Kidney (tissue), 14 donors: Measurements from ENCODE around the gene ASB2. TPM values are rescaled to one million over a fixed set of nuclear protein-coding genes. Genes with fewer than 3 reads are reported as not detected.

Experiments
- DNase-seq, 5 donors: peaks; one replicate each; pipeline ENCODE4 v3.0.0-alpha.2; 2013 to 2020
- FAIRE-seq: peaks from 2 replicates; lab custom pipeline; 2012; peaks lifted over from hg19 to GRCh38; lab: Jason Lieb, UNC
- H3K27ac ChIP-seq, 2 donors: one replicate each; pipeline ENCODE4 v1.7.0; 2013; ENCODE audit warnings: low read depth in 2 of 2, low read length in 2 of 2, inconsistent platforms in 1 of 2
- H3K27me3 ChIP-seq: one replicate; pipeline ENCODE4 v1.7.1; 2013; ENCODE audit warnings: low read length, inconsistent platforms; ENCODE audit not compliant: control insufficient read depth, insufficient read depth
- H3K36me3 ChIP-seq, 3 donors: one replicate each; pipeline versions ENCODE4 v1.7.0 to v1.7.1; 2013; ENCODE audit warnings: low read length in 3 of 3, control low read depth in 1 of 3, inconsistent platforms in 1 of 3; ENCODE audit not compliant: insufficient read depth in 3 of 3, control insufficient read depth in 2 of 3
- H3K4me1 ChIP-seq, 3 donors: one replicate each; pipeline versions ENCODE4 v1.7.0 to v1.7.1; 2013; ENCODE audit warnings: low read length in 3 of 3, inconsistent platforms in 1 of 3, low read depth in 1 of 3; ENCODE audit not compliant: control insufficient read depth in 2 of 3, insufficient read depth in 2 of 3
- H3K4me3 ChIP-seq, 3 donors: one replicate each; pipeline versions ENCODE4 v1.7.0 to v1.8.1; 2013; ENCODE audit warnings: low read length in 3 of 3, control low read depth in 1 of 3, inconsistent platforms in 1 of 3
- H3K9ac ChIP-seq, 3 donors: one replicate each; pipeline versions ENCODE4 v1.7.0 to v1.7.1; 2013; ENCODE audit warnings: low read length in 3 of 3, control low read depth in 1 of 3, inconsistent platforms in 1 of 3
- H3K9me3 ChIP-seq, 3 donors: one replicate each; pipeline versions ENCODE4 v1.7.0 to v1.7.1; 2013; ENCODE audit warnings: low read length in 3 of 3, control low read depth in 1 of 3, inconsistent platforms in 1 of 3; ENCODE audit not compliant: control insufficient read depth in 2 of 3, insufficient read depth in 1 of 3
- CTCF ChIP-seq: IDR thresholded peaks from 3 replicates; pipeline ENCODE4 v1.5.1; 2012; ENCODE audit warnings: mild to moderate bottlenecking, moderate library complexity, borderline replicate concordance; ENCODE audit not compliant: insufficient read depth; ENCODE audit errors: extremely low read depth
- intact Hi-C: fragments of 100-400 bp; cut with DNase I; formaldehyde crosslinking; loops from one replicate; pipeline ENCODE4 v1.11.1; 2022
- polyA plus RNA-seq: library from polyadenylated mRNA; stranded (reverse); fragments of 350-450 nt; fragmentation: Illumina TruSeq; extraction: RNeasy Lipid Tissue Mini Kit (QIAGEN cat#74804); gene quantifications from one replicate; pipeline ENCODE4 v1.2.3, GENCODE V29; 2014; ENCODE audit warnings: low read depth, low replicate concordance; ENCODE audit not compliant: insufficient read depth
- total RNA-seq: library from RNA; stranded (reverse); fragmentation: NEBNext Ultra II Directional; extraction: Animal tissue kit (Norgen Biotek cat#: 25700); gene quantifications from one replicate; pipeline ENCODE4 v1.2.1, GENCODE V29; 2021
- donor health status: control.
- donor health status: control.
- donor health status: control.
- donor health status: control.
- donor health status: control.
- donor health status: DM: yes; HTN: yes; CAD: no.
- donor health status: Normal renal cell carcinoma (clear cell type).

ASB2 gene
- total and polyA plus RNA-seq, 2 donors from 2014 or later = 0.97 to 3.7 TPM

GRCh38 chr14:93960774-93961438 lies 15.5 kb downstream of the ASB2 start:
- no peak for DNase-seq
- Histone ChIP-seq H3K36me3 (no peaks in the 10 kb centered on the region), H3K9ac (no peak overlapping the region), H3K27ac (no peak overlapping the region), H3K9me3 (no peaks in the 10 kb centered on the region), H3K27me3 (no peaks in the 10 kb centered on the region), H3K4me1 (peaks cover 0 to 13% (median 0%) of the 10 kb centered on the region in 3 donors), H3K4me3 (no peak overlapping the region)
- intact Hi-C loops = no loop called here
- no peak for TF ChIP-seq CTCF
- no peak for FAIRE-seq

GRCh38 chr14:93960108-93960475 lies 16.3 kb downstream of the ASB2 start:
- no peak for FAIRE-seq
- intact Hi-C loops = no loop called here
- H3K27ac ChIP-seq = no peak overlapping the region
- H3K4me1 ChIP-seq = peaks cover 0 to 13% (median 0%) of the 10 kb centered on the region in 3 donors
- no peak overlapping the region for H3K4me3 ChIP-seq
- H3K27me3 ChIP-seq = no peaks in the 10 kb centered on the region
- H3K9ac ChIP-seq = no peak overlapping the region
- no peaks in the 10 kb centered on the region for H3K9me3 ChIP-seq
- DNase-seq = no peak
- no peak for TF ChIP-seq CTCF
- H3K36me3 ChIP-seq = no peaks in the 10 kb centered on the region

GRCh38 chr14:93959239-93960107 lies 16.9 kb downstream of the ASB2 start:
- DNase-seq (peak in 1 of 5 donors; percentile 91), FAIRE-seq (no peak)
- Histone ChIP-seq H3K27ac (no peak overlapping the region), H3K9me3 (no peaks in the 10 kb centered on the region), H3K9ac (no peak overlapping the region), H3K27me3 (no peaks in the 10 kb centered on the region), H3K36me3 (no peaks in the 10 kb centered on the region), H3K4me1 (peaks cover 0 to 13% (median 0%) of the 10 kb centered on the region in 3 donors), H3K4me3 (no peak overlapping the region)
- no peak for TF ChIP-seq CTCF
- intact Hi-C loops = no loop called here
